BJ (cell line): ENCODE measurements around the gene DDIAS. TPM values are rescaled to one million over a fixed set of nuclear protein-coding genes. Genes with fewer than 3 reads are reported as not detected.

ENCODE experiments used
- CTCF ChIA-PET: fragments of 350-600 bp; formaldehyde crosslinking; extraction: SDS; loops from one replicate; lab custom pipeline; 2021; ENCODE audit warnings: antibody characterized with exemption, inconsistent platforms; lab: Yijun Ruan, JAX
- POLR2A ChIA-PET: fragments of 300-600 bp; sonication (Branson Sonifier 250); formaldehyde crosslinking; extraction: SDS; loops from one replicate; lab custom pipeline; 2021; ENCODE audit warnings: antibody characterized with exemption; lab: Charles Lee
- DNase-seq: peaks from one replicate; pipeline ENCODE4 v3.0.0-alpha.2; 2011; ENCODE audit warnings: low read depth
- H3K27me3 ChIP-seq: 2 replicates; pipeline ENCODE4 v1.6.0; 2011; ENCODE audit warnings: low read length; ENCODE audit not compliant: control insufficient read depth, insufficient read depth
- H3K36me3 ChIP-seq: 2 replicates; pipeline ENCODE4 v1.5.1; 2011; ENCODE audit warnings: low read length; ENCODE audit not compliant: control insufficient read depth, insufficient read depth
- H3K4me3 ChIP-seq: 2 replicates; pipeline ENCODE4 v1.5.1; 2011; ENCODE audit warnings: low read depth, mild to moderate bottlenecking, control low read depth, low read length
- CTCF ChIP-seq: IDR thresholded peaks from 2 replicates; pipeline ENCODE4 v1.5.1; 2011; ENCODE audit warnings: low read depth, mild to moderate bottlenecking, control low read depth, inconsistent platforms, low read length, moderate library complexity; ENCODE audit not compliant: insufficient read depth
- polyA plus RNA-seq: library from polyadenylated mRNA; depleted of rRNA; stranded (reverse); fragments of >200 nt; gene quantifications from 2 replicates; pipeline ENCODE4 v1.2.3, GENCODE V29; 2011

The DDIAS gene
- polyA plus RNA-seq, 1 experiment: 2.7 TPM

GRCh38 chr11:82900277-82901164 is 1.0 kb upstream of the DDIAS start, which contains the start of gene PRCP:
Gene PRCP (minus strand): TSS chr11:82900430. CDS start chr11:82900402, 28 bp downstream.
- no peaks in the 10 kb centered on the region for H3K36me3 ChIP-seq
- ChIA-PET POLR2A (interaction anchor here (0.6 to 1.0 kb wide), 3 partner anchors 171 to 385 kb away, joined by 3 to 6 read pairs (median 4); partner anchors contain the start of genes CCDC90B, PCF11 and RAB30), CTCF (interaction anchor here (0.8 to 4.4 kb wide), 13 partner anchors 9 to 919 kb away, joined by 3 to 29 read pairs (median 6); no protein-coding TSS in a partner anchor)
- H3K4me3 ChIP-seq: peak within 1 kb of the TSS; percentile 62
- H3K27me3 ChIP-seq: no peaks in the 10 kb centered on the region
- DNase-seq: peak; percentile 54
- no peak for TF ChIP-seq CTCF

GRCh38 chr11:82901922-82902485 is 468 bp downstream of the DDIAS start:
- CTCF ChIA-PET: interaction anchor here (0.7 to 4.4 kb wide), 11 partner anchors 25 to 918 kb away, joined by 3 to 29 read pairs (median 7); no protein-coding TSS in a partner anchor
- no peaks in the 10 kb centered on the region for H3K36me3 ChIP-seq
- no peak for DNase-seq
- POLR2A ChIA-PET: interaction anchor here (0.7 to 1.0 kb wide), 2 partner anchors 255 to 363 kb away, joined by 5 to 6 read pairs; partner anchors contain the start of gene PCF11
- no peak for TF ChIP-seq CTCF
- H3K4me3 ChIP-seq: peak overlapping the region; percentile 62
- no peaks in the 10 kb centered on the region for H3K27me3 ChIP-seq

- no peak for TF ChIP-seq CTCF
- Histone ChIP-seq H3K36me3 (no peaks in the 10 kb centered on the region), H3K4me3 (no peak overlapping the region), H3K27me3 (no peaks in the 10 kb centered on the region)
- POLR2A ChIA-PET: no interaction called here
- DNase-seq: no peak
- CTCF ChIA-PET: interaction anchor here (0.6 to 4.4 kb wide), 3 partner anchors 37 to 347 kb away, joined by 3 to 29 read pairs (median 27); no protein-coding TSS in a partner anchor
Measured at GRCh38 chr11:82902880-82903279, 1.3 kb downstream of the DDIAS start.

GRCh38 chr11:82903843-82904586 is 2.5 kb downstream of the DDIAS start:
- H3K27me3 ChIP-seq: no peaks in the 10 kb centered on the region
- no peak for DNase-seq
- ChIA-PET POLR2A (no interaction called here), CTCF (interaction anchor here (1.6 kb wide), 1 partner anchor 345 kb away, joined by 10 read pairs; no protein-coding TSS in a partner anchor)
- H3K4me3 ChIP-seq: no peak overlapping the region
- no peaks in the 10 kb centered on the region for H3K36me3 ChIP-seq
- TF ChIP-seq CTCF: no peak
